DMS79 treated with DMSO at 0.1 percent for 48 hours (cell line): Measurements from ENCODE around the gene KRT25.

ENCODE experiments used
- DNase-seq: peaks from one replicate; lab custom pipeline; 2025; lab: John Stamatoyannopoulos, UW

The KRT25 gene

GRCh38 chr17:40755231-40755630, at the start of gene KRT25:
Gene KRT25, minus strand, starts transcription at chr17:40755331. Its CDS starts 60 bp downstream, at chr17:40755271.
- no peak for DNase-seq

GRCh38 chr17:40803617-40804082, 48.5 kb upstream of the KRT25 start:
- peak; percentile 68 for DNase-seq

GRCh38 chr17:40801157-40801556, 46.0 kb upstream of the KRT25 start:
- no peak for DNase-seq

DNA sequence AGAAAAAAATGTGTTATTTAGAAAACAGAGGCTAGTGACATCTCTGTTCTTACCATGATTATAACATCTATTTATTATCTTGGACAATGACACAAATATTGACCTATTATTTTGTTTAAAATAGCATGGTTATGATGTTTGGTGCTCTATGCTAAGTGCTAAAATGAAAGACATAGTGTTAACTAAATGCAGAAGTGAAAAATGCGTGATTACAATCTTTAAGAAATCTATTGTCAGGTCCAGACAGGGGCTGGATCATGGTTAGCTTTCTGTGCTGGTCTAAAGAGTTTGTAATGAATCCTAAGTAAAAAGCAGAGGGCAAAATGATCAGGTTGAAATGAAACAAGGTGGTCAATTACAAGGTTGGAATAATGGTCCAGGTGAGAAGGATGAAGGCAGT, 45.2 kb upstream of the KRT25 start:
- no peak for DNase-seq

GRCh38 chr17:40799859-40800258, 44.7 kb upstream of the KRT25 start, which contains the start of gene KRT28:
Gene KRT28, minus strand, starts transcription at chr17:40799959. Its CDS starts 66 bp downstream, at chr17:40799893.
- no peak for DNase-seq

GRCh38 chr17:40796846-40797245, 41.7 kb upstream of the KRT25 start:
- no peak for DNase-seq

DNA sequence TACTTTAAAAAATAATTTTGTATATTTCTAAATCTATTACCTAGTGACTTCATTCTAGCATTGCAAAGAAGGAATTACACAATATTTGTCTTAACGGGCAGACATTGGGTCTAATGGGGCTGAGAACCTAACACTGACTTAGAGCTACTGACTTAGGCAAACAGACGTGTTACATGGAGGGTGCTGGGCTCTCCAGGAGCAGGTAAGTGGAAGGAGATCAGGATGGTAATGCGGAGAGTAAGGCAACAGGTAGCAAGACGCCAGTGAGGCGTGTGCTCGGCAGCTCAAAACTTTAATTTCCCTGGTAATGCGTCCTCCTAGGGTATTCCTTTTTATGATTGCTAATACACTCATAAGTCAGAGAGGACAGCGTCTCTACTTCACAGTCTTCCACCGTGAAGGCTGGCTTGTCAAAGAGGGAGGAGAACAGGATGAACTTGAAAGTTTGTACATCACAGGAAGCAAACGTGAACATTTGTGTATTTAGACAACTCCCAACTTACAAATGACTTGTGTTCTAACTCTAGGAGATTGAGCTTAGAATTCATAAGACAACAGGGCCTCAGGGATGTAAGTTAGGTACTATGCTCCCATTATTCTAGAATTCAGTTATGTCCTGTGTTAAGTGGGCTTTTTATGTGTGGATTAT, 40.0 kb upstream of the KRT25 start:
- DNase-seq = no peak

DNA sequence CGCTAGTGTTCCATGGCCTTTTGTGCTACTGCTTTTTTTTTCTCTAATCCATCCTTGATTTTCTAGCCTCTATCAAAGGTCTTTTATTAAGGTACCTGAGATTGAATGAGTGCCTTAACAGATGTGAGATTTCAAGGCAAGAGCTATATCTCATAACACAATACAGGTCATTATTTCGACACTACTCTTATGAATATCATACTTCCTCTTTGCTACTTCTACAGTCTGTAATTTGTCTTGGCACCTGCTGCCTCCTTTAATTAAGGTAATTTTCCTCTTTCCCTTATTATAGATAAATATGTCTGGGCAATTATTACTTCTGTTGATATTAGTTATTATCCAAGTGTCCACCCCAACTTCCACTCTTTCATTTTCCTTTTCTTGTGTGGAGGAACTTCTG, 39.3 kb upstream of the KRT25 start:
- peak; percentile 40 for DNase-seq

DNA sequence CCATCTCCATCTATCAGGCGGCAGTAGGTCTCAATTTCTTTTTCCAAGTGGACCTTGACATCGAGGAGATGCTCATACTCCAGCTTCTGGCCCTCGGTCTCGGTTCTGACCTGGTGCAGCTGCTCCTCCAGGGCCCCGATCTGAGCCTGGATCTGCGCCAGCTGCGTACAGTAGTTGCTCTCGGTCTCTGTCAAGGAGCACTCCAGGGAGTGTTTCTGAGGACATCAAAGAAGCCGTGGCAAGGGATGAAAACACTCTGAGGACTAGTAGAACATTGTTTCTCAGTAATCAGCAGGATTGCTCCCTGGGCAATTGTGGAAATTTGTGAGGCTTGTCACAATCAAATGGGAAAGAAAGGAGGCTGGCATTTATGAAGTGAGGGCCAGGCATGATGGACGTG, 38.7 kb upstream of the KRT25 start:
- peak; percentile 86 for DNase-seq

DNA sequence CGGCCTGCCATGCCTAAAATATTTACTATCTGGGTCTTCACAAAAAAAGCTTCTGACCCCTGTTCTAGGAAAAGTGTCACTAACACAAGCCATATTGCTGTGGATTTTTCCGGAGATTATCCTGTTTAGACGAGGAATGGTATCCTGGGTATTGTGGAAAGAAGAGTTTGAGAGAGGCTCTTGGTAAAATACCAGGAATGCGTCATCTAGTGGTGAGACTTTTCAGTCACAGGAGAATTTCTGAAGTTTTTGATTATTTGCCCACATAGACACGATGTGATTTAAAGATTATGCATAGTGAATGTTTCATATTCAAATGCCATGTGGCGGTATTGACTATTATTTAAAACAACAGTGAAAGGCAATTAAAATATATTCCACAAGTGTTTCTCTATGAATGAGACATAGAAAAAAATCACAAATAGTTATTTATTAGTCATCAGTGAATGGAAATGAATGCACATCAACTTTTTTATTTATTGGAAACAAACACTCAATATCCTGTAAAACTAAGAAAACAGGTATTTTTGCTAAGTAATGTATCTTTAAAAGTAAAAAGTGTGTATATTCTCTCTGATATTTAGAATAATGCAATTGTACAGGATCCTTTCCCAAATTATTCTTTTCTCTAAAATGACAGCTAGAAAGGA, 36.8 kb upstream of the KRT25 start:
- DNase-seq = no peak

DNA sequence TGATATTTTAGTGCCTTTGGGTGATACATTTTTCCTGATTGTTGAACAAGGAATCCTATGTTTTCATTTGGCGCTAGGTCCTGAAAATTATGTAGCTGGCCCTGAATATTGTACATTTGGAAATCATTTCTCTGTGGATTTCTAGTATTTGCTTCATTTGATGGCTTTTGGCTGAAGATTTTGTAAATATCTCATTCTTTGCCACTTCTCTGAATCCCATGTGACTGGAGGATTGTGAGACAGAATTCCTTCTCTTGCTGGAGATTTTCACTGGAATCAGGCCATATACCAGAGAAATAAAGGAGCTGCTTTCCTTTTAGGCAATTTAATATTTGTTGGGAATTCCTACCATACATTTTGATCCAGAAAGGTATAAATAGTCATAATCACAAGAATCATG, 36.0 kb upstream of the KRT25 start:
- DNase-seq = no peak

GRCh38 chr17:40782450-40782849, 27.3 kb upstream of the KRT25 start, which contains the start of gene KRT27:
Gene KRT27, minus strand, starts transcription at chr17:40782550. Its CDS starts 57 bp downstream, at chr17:40782493.
- DNase-seq = no peak

GRCh38 chr17:40779181-40779909, 24.2 kb upstream of the KRT25 start:
- DNase-seq = peak; percentile 63

GRCh38 chr17:40778461-40778860, 23.3 kb upstream of the KRT25 start:
- DNase-seq = peak; percentile 49

GRCh38 chr17:40777971-40778370, 22.8 kb upstream of the KRT25 start:
- DNase-seq = peak; percentile 83

GRCh38 chr17:40777459-40777858, 22.3 kb upstream of the KRT25 start:
- peak; percentile 86 for DNase-seq

DNA sequence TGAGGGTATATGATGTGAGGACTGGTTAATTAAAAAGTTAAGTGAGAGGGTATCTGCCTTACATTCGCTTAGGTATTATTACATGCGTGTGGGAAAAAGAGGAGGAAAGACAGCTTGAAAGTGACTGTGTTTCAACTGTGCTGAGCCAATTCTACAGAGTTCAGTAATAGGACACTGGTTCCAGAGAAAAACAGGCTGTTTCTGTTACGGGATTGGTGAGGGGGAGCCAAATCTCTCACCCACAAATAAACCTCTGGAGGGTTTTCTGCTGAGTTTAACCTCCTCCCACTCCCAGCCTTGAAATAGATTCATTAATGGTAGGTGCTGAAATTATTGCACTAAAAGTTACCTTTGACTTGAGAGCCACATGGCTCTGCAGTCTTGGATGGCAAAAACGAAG, 20.8 kb upstream of the KRT25 start:
- no peak for DNase-seq

GRCh38 chr17:40772101-40772500, 17.0 kb upstream of the KRT25 start, which contains the start of gene KRT26:
Gene KRT26, minus strand, starts transcription at chr17:40772201. Its CDS starts 88 bp downstream, at chr17:40772113.
- DNase-seq = no peak

GRCh38 chr17:40765657-40766056, 10.5 kb upstream of the KRT25 start:
- no peak for DNase-seq

- no peak for DNase-seq
Measured at GRCh38 chr17:40763752-40764151, 8.6 kb upstream of the KRT25 start.

DNA sequence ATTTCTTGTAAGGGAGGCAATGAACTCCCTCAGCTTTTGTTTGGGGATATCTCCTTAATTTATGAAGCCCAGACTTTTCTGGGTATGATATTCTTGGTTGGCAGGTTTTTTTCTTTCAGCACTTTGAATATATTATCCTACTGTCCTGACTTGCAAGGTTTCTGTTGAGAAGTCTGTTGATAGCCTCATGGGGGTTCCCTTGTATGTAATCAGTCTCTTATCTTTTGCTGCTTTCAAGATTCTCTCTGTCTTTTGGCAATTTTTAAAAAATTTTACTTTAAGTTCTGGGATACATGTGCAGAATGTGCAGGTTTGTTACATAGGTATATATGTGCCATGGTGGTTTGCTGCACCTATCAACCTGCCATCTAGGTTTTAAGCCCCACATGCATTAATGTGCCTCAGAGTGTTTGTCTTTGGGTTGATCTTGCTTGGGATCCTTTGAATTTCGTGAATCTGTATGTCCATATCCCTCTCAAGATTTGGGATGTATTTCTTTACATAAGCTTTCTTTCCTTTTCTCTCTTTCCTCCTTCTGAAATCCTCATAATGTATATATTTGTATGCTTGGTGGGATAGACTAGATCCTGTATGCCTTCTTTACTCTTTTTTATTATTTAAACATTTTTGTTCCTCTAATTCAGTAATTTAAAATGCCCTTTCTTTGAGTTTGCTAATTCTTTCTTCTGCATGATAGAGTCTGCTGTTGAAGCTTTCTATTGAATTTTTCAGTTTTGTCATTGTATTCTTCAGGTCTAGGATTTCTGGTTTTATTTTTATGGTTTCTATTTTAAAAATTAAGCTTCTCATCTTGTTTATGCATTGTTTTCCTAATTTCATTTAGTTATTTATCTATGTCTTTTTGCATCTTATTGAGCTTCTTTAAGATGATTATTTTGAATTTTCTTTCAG, 5.2 kb upstream of the KRT25 start:
- no peak for DNase-seq

- no peak for DNase-seq
Measured at GRCh38 chr17:40753804-40754203, 1.3 kb downstream of the KRT25 start.
